WTC11 (cell line): ENCODE results near the gene TEAD1. TPM values are rescaled to one million over a fixed set of nuclear protein-coding genes. Genes with fewer than 3 reads are reported as not detected.

Source experiments
- ATAC-seq: fragments of 200-7000 bp; cut with Tn5 transposase; 2 replicates; pipeline ENCODE4 v1.10.0; 2021; ENCODE audit warnings: mild to moderate bottlenecking, moderate library complexity
- CTCF ChIA-PET: fragments of 300-600 bp; sonication (Branson Sonifier 250); formaldehyde crosslinking; loops from one replicate; lab custom pipeline; 2021; ENCODE audit warnings: antibody characterized with exemption; lab: Charles Lee
- POLR2A ChIA-PET: fragments of 350-600 bp; sonication (Branson Sonifier 250); formaldehyde crosslinking; loops from one replicate; lab custom pipeline; 2021; ENCODE audit warnings: antibody characterized with exemption; lab: Charles Lee
- DNase-seq: peaks from one replicate; pipeline ENCODE4 v3.0.0; 2021; ENCODE audit warnings: low spot score
- H3K27ac Mint-ChIP-seq: 2 replicates; pipeline ENCODE4 v1.8.0; 2021; ENCODE audit warnings: mixed read lengths
- H3K27me3 Mint-ChIP-seq: 2 replicates; pipeline ENCODE4 v1.8.0; 2021; ENCODE audit warnings: low read depth, mild to moderate bottlenecking, moderate library complexity, mixed read lengths
- H3K36me3 Mint-ChIP-seq: 2 replicates; pipeline ENCODE4 v1.8.0; 2021; ENCODE audit warnings: mixed read lengths
- H3K4me1 Mint-ChIP-seq: 2 replicates; pipeline ENCODE4 v1.8.0; 2022; ENCODE audit warnings: mixed read lengths
- H3K4me3 Mint-ChIP-seq: 2 replicates; pipeline ENCODE4 v1.8.0; 2021; ENCODE audit warnings: mild to moderate bottlenecking, moderate library complexity, mixed read lengths
- H3K9me3 Mint-ChIP-seq: 2 replicates; pipeline ENCODE4 v1.8.0; 2021; ENCODE audit warnings: mixed read lengths
- EMX1 ChIP-seq: fragments of 250-450 bp; sonication (Bioruptor Pico); IDR thresholded peaks from 2 replicates; pipeline ENCODE4 v1.8.0; 2021; ENCODE audit warnings: mild to moderate bottlenecking
- GTF2I ChIP-seq: fragments of 250-450 bp; sonication (Bioruptor Pico); conservative IDR thresholded peaks from 2 replicates; pipeline ENCODE4 v1.4.0; 2021; ENCODE audit warnings: mild to moderate bottlenecking
- MAX ChIP-seq: sonication (generic); formaldehyde crosslinking; IDR thresholded peaks from 2 replicates; pipeline ENCODE4 v1.8.0; 2022; ENCODE audit warnings: mild to moderate bottlenecking, missing genetic modification reagents
- NFE2L1 ChIP-seq: sonication (generic); formaldehyde crosslinking; IDR thresholded peaks from 2 replicates; pipeline ENCODE4 v1.8.1; 2023; ENCODE audit warnings: missing genetic modification reagents
- TEAD4 ChIP-seq: sonication (generic); formaldehyde crosslinking; IDR thresholded peaks from 2 replicates; pipeline ENCODE4 v1.8.0; 2022; ENCODE audit warnings: mild to moderate bottlenecking, missing genetic modification reagents
- total RNA-seq: library from RNA; stranded (reverse); gene quantifications from 3 replicates; pipeline ENCODE4 v1.2.3, GENCODE V29; 2021
- TF ChIP-seq, protein P1 (sequence below): sonication (generic); formaldehyde crosslinking; IDR thresholded peaks from 2 replicates; pipeline ENCODE4 v1.8.0; 2023; ENCODE audit warnings: mild to moderate bottlenecking, missing genetic modification reagents
- TF ChIP-seq, protein P2 (sequence below): sonication (generic); formaldehyde crosslinking; IDR thresholded peaks from 2 replicates; pipeline ENCODE4 v1.8.0; 2022; ENCODE audit warnings: mild to moderate bottlenecking, missing genetic modification reagents
- TF ChIP-seq, protein P3 (sequence below): fragments of 250-450 bp; sonication (Bioruptor Pico); IDR thresholded peaks from 2 replicates; pipeline ENCODE4 v1.9.0; 2021; ENCODE audit warnings: mild to moderate bottlenecking
- TF ChIP-seq, protein P4 (sequence below): sonication (generic); formaldehyde crosslinking; IDR thresholded peaks from 2 replicates; pipeline ENCODE4 v1.8.1; 2022; ENCODE audit warnings: mild to moderate bottlenecking, missing genetic modification reagents, moderate library complexity, borderline replicate concordance
- TF ChIP-seq, protein P5 (sequence below): sonication (generic); formaldehyde crosslinking; IDR thresholded peaks from 2 replicates; pipeline ENCODE4 v1.8.0; 2023; ENCODE audit warnings: missing genetic modification reagents, mild to moderate bottlenecking, borderline replicate concordance
- TF ChIP-seq, protein P6 (sequence below): sonication (generic); formaldehyde crosslinking; conservative IDR thresholded peaks from 2 replicates; pipeline ENCODE4 v1.8.1; 2023; ENCODE audit warnings: mild to moderate bottlenecking, low read depth, missing genetic modification reagents, moderate library complexity
- TF ChIP-seq, protein P7 (sequence below): sonication (generic); formaldehyde crosslinking; IDR thresholded peaks from 2 replicates; pipeline ENCODE4 v1.8.1; 2023; ENCODE audit warnings: mild to moderate bottlenecking, missing genetic modification reagents

Gene TEAD1
- total RNA-seq, 1 experiment from 2014 or later = 79.9 TPM

- TF ChIP-seq, protein P1, sequence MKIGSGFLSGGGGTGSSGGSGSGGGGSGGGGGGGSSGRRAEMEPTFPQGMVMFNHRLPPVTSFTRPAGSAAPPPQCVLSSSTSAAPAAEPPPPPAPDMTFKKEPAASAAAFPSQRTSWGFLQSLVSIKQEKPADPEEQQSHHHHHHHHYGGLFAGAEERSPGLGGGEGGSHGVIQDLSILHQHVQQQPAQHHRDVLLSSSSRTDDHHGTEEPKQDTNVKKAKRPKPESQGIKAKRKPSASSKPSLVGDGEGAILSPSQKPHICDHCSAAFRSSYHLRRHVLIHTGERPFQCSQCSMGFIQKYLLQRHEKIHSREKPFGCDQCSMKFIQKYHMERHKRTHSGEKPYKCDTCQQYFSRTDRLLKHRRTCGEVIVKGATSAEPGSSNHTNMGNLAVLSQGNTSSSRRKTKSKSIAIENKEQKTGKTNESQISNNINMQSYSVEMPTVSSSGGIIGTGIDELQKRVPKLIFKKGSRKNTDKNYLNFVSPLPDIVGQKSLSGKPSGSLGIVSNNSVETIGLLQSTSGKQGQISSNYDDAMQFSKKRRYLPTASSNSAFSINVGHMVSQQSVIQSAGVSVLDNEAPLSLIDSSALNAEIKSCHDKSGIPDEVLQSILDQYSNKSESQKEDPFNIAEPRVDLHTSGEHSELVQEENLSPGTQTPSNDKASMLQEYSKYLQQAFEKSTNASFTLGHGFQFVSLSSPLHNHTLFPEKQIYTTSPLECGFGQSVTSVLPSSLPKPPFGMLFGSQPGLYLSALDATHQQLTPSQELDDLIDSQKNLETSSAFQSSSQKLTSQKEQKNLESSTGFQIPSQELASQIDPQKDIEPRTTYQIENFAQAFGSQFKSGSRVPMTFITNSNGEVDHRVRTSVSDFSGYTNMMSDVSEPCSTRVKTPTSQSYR (CRISPR knock-in tag) = no peak
- TF ChIP-seq, protein P2, sequence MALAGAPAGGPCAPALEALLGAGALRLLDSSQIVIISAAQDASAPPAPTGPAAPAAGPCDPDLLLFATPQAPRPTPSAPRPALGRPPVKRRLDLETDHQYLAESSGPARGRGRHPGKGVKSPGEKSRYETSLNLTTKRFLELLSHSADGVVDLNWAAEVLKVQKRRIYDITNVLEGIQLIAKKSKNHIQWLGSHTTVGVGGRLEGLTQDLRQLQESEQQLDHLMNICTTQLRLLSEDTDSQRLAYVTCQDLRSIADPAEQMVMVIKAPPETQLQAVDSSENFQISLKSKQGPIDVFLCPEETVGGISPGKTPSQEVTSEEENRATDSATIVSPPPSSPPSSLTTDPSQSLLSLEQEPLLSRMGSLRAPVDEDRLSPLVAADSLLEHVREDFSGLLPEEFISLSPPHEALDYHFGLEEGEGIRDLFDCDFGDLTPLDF (CRISPR knock-in tag) = no peak
- TF ChIP-seq, protein P3, sequence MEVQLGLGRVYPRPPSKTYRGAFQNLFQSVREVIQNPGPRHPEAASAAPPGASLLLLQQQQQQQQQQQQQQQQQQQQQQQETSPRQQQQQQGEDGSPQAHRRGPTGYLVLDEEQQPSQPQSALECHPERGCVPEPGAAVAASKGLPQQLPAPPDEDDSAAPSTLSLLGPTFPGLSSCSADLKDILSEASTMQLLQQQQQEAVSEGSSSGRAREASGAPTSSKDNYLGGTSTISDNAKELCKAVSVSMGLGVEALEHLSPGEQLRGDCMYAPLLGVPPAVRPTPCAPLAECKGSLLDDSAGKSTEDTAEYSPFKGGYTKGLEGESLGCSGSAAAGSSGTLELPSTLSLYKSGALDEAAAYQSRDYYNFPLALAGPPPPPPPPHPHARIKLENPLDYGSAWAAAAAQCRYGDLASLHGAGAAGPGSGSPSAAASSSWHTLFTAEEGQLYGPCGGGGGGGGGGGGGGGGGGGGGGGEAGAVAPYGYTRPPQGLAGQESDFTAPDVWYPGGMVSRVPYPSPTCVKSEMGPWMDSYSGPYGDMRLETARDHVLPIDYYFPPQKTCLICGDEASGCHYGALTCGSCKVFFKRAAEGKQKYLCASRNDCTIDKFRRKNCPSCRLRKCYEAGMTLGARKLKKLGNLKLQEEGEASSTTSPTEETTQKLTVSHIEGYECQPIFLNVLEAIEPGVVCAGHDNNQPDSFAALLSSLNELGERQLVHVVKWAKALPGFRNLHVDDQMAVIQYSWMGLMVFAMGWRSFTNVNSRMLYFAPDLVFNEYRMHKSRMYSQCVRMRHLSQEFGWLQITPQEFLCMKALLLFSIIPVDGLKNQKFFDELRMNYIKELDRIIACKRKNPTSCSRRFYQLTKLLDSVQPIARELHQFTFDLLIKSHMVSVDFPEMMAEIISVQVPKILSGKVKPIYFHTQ = no peak
- TF ChIP-seq, protein P4, sequence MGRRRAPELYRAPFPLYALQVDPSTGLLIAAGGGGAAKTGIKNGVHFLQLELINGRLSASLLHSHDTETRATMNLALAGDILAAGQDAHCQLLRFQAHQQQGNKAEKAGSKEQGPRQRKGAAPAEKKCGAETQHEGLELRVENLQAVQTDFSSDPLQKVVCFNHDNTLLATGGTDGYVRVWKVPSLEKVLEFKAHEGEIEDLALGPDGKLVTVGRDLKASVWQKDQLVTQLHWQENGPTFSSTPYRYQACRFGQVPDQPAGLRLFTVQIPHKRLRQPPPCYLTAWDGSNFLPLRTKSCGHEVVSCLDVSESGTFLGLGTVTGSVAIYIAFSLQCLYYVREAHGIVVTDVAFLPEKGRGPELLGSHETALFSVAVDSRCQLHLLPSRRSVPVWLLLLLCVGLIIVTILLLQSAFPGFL (CRISPR knock-in tag) = no peak
- no peak for TF ChIP-seq MAX (CRISPR knock-in tag)
Measured at GRCh38 chr11:12689029-12689755, 15.0 kb downstream of the TEAD1 start (continued).

DNA sequence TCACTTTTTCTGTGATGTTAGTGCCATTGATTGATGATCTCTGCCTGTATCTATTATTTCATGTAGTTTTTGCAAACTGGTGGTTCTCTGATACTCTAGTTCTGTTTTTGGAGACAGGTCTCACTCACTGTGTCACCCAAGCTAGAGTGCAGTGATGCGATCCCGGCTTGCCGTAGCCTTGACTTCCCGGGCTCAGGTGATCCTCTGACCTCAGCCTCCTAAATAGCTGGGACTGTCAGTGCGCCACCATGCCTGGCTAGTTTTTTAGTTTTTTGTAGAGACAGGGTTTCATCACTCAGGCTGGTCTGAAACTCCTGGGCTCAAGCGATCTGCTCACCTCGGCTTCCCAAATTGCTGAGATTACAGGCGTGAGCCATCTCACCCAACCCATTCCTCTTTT lies 16.4 kb downstream of the TEAD1 start:
- H3K27me3 Mint-ChIP-seq = peaks cover 21% of the 10 kb centered on the region
- ATAC-seq = no peak
- DNase-seq = no peak
- H3K27ac Mint-ChIP-seq = no peak overlapping the region
- no peak overlapping the region for H3K4me3 Mint-ChIP-seq
- POLR2A ChIA-PET = no interaction called here
- TF ChIP-seq TEAD4 (CRISPR knock-in tag) (no peak), NFE2L1 (CRISPR knock-in tag) (no peak), EMX1 (CRISPR knock-in tag) (no peak), GTF2I (no peak)
- TF ChIP-seq, protein P5, sequence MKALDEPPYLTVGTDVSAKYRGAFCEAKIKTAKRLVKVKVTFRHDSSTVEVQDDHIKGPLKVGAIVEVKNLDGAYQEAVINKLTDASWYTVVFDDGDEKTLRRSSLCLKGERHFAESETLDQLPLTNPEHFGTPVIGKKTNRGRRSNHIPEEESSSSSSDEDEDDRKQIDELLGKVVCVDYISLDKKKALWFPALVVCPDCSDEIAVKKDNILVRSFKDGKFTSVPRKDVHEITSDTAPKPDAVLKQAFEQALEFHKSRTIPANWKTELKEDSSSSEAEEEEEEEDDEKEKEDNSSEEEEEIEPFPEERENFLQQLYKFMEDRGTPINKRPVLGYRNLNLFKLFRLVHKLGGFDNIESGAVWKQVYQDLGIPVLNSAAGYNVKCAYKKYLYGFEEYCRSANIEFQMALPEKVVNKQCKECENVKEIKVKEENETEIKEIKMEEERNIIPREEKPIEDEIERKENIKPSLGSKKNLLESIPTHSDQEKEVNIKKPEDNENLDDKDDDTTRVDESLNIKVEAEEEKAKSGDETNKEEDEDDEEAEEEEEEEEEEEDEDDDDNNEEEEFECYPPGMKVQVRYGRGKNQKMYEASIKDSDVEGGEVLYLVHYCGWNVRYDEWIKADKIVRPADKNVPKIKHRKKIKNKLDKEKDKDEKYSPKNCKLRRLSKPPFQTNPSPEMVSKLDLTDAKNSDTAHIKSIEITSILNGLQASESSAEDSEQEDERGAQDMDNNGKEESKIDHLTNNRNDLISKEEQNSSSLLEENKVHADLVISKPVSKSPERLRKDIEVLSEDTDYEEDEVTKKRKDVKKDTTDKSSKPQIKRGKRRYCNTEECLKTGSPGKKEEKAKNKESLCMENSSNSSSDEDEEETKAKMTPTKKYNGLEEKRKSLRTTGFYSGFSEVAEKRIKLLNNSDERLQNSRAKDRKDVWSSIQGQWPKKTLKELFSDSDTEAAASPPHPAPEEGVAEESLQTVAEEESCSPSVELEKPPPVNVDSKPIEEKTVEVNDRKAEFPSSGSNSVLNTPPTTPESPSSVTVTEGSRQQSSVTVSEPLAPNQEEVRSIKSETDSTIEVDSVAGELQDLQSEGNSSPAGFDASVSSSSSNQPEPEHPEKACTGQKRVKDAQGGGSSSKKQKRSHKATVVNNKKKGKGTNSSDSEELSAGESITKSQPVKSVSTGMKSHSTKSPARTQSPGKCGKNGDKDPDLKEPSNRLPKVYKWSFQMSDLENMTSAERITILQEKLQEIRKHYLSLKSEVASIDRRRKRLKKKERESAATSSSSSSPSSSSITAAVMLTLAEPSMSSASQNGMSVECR = no peak
- TF ChIP-seq, protein P6, sequence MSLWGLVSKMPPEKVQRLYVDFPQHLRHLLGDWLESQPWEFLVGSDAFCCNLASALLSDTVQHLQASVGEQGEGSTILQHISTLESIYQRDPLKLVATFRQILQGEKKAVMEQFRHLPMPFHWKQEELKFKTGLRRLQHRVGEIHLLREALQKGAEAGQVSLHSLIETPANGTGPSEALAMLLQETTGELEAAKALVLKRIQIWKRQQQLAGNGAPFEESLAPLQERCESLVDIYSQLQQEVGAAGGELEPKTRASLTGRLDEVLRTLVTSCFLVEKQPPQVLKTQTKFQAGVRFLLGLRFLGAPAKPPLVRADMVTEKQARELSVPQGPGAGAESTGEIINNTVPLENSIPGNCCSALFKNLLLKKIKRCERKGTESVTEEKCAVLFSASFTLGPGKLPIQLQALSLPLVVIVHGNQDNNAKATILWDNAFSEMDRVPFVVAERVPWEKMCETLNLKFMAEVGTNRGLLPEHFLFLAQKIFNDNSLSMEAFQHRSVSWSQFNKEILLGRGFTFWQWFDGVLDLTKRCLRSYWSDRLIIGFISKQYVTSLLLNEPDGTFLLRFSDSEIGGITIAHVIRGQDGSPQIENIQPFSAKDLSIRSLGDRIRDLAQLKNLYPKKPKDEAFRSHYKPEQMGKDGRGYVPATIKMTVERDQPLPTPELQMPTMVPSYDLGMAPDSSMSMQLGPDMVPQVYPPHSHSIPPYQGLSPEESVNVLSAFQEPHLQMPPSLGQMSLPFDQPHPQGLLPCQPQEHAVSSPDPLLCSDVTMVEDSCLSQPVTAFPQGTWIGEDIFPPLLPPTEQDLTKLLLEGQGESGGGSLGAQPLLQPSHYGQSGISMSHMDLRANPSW = no peak
- TF ChIP-seq, protein P7, sequence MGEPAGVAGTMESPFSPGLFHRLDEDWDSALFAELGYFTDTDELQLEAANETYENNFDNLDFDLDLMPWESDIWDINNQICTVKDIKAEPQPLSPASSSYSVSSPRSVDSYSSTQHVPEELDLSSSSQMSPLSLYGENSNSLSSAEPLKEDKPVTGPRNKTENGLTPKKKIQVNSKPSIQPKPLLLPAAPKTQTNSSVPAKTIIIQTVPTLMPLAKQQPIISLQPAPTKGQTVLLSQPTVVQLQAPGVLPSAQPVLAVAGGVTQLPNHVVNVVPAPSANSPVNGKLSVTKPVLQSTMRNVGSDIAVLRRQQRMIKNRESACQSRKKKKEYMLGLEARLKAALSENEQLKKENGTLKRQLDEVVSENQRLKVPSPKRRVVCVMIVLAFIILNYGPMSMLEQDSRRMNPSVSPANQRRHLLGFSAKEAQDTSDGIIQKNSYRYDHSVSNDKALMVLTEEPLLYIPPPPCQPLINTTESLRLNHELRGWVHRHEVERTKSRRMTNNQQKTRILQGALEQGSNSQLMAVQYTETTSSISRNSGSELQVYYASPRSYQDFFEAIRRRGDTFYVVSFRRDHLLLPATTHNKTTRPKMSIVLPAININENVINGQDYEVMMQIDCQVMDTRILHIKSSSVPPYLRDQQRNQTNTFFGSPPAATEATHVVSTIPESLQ (CRISPR knock-in tag) = no peak
- H3K36me3 Mint-ChIP-seq = no peaks in the 10 kb centered on the region
- H3K4me1 Mint-ChIP-seq = peaks cover 96% of the 10 kb centered on the region
- no peaks in the 10 kb centered on the region for H3K9me3 Mint-ChIP-seq
- CTCF ChIA-PET = interaction anchor here (0.6 to 2.0 kb wide), 2 partner anchors 20 to 359 kb away, joined by 3 to 4 read pairs; no protein-coding TSS in a partner anchor
